CD4-positive, CD25-positive, alpha-beta regulatory T cell (primary cell): ENCODE data around the gene LRRIQ3. TPM values are rescaled to one million over a fixed set of nuclear protein-coding genes. Genes with fewer than 3 reads are reported as not detected.
A peak's percentile ranks its signal among the peaks of the same experiment; 100 is the strongest.

Experiments
- ATAC-seq, 2 donors: fragments of 150-1000 bp; cut with Tn5 transposase; one replicate each; pipeline ENCODE4 v1.10.0; 2021; ENCODE audit warnings: low read depth in 2 of 2, moderate number of reproducible peaks in 2 of 2, moderate library complexity in 1 of 2
- DNase-seq, 3 donors: peaks; one replicate each; pipeline versions ENCODE4 v3.0.0 to v3.0.0-alpha.2; 2012 to 2022; ENCODE audit warnings: mixed read lengths in 1 of 3
- H3K27ac ChIP-seq: one replicate; pipeline ENCODE4 v1.7.0; 2013; ENCODE audit warnings: mild to moderate bottlenecking, low read length; ENCODE audit not compliant: insufficient read depth, poor library complexity, severe bottlenecking
- H3K27me3 ChIP-seq: one replicate; pipeline ENCODE4 v1.7.0; 2013; ENCODE audit warnings: low read length; ENCODE audit not compliant: control insufficient read depth, insufficient read depth
- H3K36me3 ChIP-seq: one replicate; pipeline ENCODE4 v1.7.0; 2013; ENCODE audit warnings: mild to moderate bottlenecking, low read length, moderate library complexity; ENCODE audit not compliant: control insufficient read depth, insufficient read depth
- H3K4me1 ChIP-seq: 2 replicates; pipeline ENCODE4 v1.7.0; 2013; ENCODE audit warnings: mild to moderate bottlenecking, low read length; ENCODE audit not compliant: insufficient read depth, control insufficient read depth, poor library complexity, severe bottlenecking
- H3K4me3 ChIP-seq: one replicate; pipeline ENCODE4 v1.7.0; 2013; ENCODE audit warnings: low read depth, mild to moderate bottlenecking, low read length, moderate library complexity
- H3K9me3 ChIP-seq, 2 experiments: 1 replicate in 1 of 2; 2 replicates in 1 of 2; pipeline ENCODE4 v1.7.0; 2013; ENCODE audit warnings: low read length in 2 of 2, mild to moderate bottlenecking in 1 of 2, moderate library complexity in 1 of 2; ENCODE audit not compliant: control insufficient read depth in 2 of 2
- H3K27ac Mint-ChIP-seq, 3 donors: one replicate each; pipeline ENCODE4 v1.8.0; 2020 to 2022; ENCODE audit warnings: mild to moderate bottlenecking in 3 of 3, mixed read lengths in 3 of 3, moderate library complexity in 2 of 3
- H3K27me3 Mint-ChIP-seq: one replicate; pipeline ENCODE4 v1.8.0; 2022; ENCODE audit warnings: mild to moderate bottlenecking, mixed read lengths
- H3K36me3 Mint-ChIP-seq: one replicate; pipeline ENCODE4 v1.8.0; 2020; ENCODE audit warnings: mixed read lengths
- H3K4me1 Mint-ChIP-seq, 4 donors: one replicate each; pipeline ENCODE4 v1.8.0; 2020 to 2022; ENCODE audit warnings: mixed read lengths in 4 of 4, mild to moderate bottlenecking in 1 of 4
- H3K4me3 Mint-ChIP-seq, 4 donors: one replicate each; pipeline ENCODE4 v1.8.0; 2020 to 2022; ENCODE audit warnings: mild to moderate bottlenecking in 4 of 4, mixed read lengths in 4 of 4, moderate library complexity in 3 of 4
- H3K9me3 Mint-ChIP-seq, 7 donors: one replicate each; pipeline ENCODE4 v1.8.0; 2020 to 2022; ENCODE audit warnings: mixed read lengths in 7 of 7, mild to moderate bottlenecking in 3 of 7, moderate library complexity in 2 of 7
- polyA plus RNA-seq, 4 donors: library from polyadenylated mRNA; unstranded; fragments of 300-500 nt; fragmentation: Illumina TruSeq; gene quantifications; one replicate each; pipeline ENCODE4 v1.2.3, GENCODE V29; 2021
- total RNA-seq: library from RNA; stranded (reverse); gene quantifications from one replicate; pipeline ENCODE4 v1.2.3, GENCODE V29; 2022

The LRRIQ3 gene
- total and polyA plus RNA-seq, 5 donors from 2014 or later: 0.44 to 3.3 (median 1.8) TPM

DNA sequence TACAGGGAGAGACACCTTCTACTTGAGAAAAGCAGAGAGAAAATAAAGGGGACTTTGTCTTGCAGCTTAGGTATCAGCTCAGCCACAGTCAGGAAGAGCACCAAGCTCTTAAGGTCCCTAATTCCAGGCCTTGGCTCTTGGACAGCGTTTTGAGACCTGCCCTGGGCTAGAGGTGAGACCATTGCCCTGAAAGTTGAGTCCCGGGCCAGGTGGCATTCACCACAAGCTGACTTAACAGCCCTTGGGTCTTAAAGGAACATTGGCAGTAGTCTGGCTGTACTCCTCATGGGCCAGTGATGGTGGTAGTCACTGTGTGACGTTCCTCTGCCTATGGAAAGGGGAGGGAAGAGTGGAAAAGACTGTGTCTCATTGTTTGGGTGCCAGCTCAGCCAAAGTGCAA, 25.5 kb upstream of the LRRIQ3 start:
- Histone ChIP-seq H3K36me3 (no peaks in the 10 kb centered on the region), H3K4me1 (no peaks in the 10 kb centered on the region), H3K4me3 (no peak overlapping the region), H3K27me3 (no peaks in the 10 kb centered on the region), H3K9me3 (peaks cover 9 to 31% of the 10 kb centered on the region in 2 experiments), H3K27ac (no peak overlapping the region)
- peaks cover 21% of the 10 kb centered on the region for H3K36me3 Mint-ChIP-seq
- ATAC-seq: no peak
- H3K9me3 Mint-ChIP-seq: peaks cover 4 to 52% (median 8%) of the 10 kb centered on the region in 7 donors
- H3K4me3 Mint-ChIP-seq: no peak overlapping the region
- no peaks in the 10 kb centered on the region for H3K27me3 Mint-ChIP-seq
- no peak overlapping the region for H3K27ac Mint-ChIP-seq
- H3K4me1 Mint-ChIP-seq: peaks cover 0 to 2% (median 0%) of the 10 kb centered on the region in 4 donors
- no peak for DNase-seq

DNA sequence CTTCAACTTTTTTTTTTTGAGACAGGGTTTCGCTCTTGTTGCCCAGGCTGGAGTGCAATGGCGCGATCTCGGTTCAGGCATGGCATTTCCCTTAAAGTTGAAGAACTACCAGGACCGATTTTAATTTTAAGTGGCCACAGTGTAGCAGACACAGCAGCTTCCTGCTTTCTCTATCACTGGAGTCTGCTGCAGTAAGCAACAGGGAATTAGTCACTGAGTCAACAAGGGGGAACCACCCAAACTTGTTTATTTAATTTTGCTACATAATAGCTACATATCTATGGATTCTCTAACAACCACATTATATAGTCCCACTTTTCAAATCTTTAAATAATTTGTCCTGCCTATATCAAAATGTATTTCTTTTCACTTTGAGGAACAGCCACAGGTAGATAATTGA, 24.7 kb upstream of the LRRIQ3 start:
- Mint-ChIP-seq H3K4me1 (peaks cover 0 to 2% (median 0%) of the 10 kb centered on the region in 4 donors), H3K27me3 (no peaks in the 10 kb centered on the region), H3K36me3 (peaks cover 21% of the 10 kb centered on the region), H3K4me3 (no peak overlapping the region), H3K9me3 (peaks cover 4 to 48% (median 8%) of the 10 kb centered on the region in 7 donors), H3K27ac (no peak overlapping the region)
- peaks cover 9 to 26% of the 10 kb centered on the region in 2 experiments for H3K9me3 ChIP-seq
- no peaks in the 10 kb centered on the region for H3K36me3 ChIP-seq
- H3K27me3 ChIP-seq: no peaks in the 10 kb centered on the region
- H3K27ac ChIP-seq: no peak overlapping the region
- ATAC-seq: no peak
- H3K4me3 ChIP-seq: no peak overlapping the region
- no peaks in the 10 kb centered on the region for H3K4me1 ChIP-seq
- no peak for DNase-seq

- no peak overlapping the region for H3K27ac Mint-ChIP-seq
- H3K4me3 Mint-ChIP-seq: no peak overlapping the region
- H3K27me3 Mint-ChIP-seq: no peaks in the 10 kb centered on the region
- Histone ChIP-seq H3K27me3 (no peaks in the 10 kb centered on the region), H3K27ac (no peak overlapping the region), H3K9me3 (no peaks in the 10 kb centered on the region), H3K4me1 (no peaks in the 10 kb centered on the region), H3K36me3 (no peaks in the 10 kb centered on the region), H3K4me3 (no peak overlapping the region)
- H3K9me3 Mint-ChIP-seq: peaks cover 0 to 4% (median 0%) of the 10 kb centered on the region in 7 donors
- peaks cover 3% of the 10 kb centered on the region for H3K36me3 Mint-ChIP-seq
- H3K4me1 Mint-ChIP-seq: peaks cover 0 to 3% (median 2%) of the 10 kb centered on the region in 4 donors
- no peak for DNase-seq
- ATAC-seq: no peak
Measured at GRCh38 chr1:74215229-74215628, 17.3 kb upstream of the LRRIQ3 start.

DNA sequence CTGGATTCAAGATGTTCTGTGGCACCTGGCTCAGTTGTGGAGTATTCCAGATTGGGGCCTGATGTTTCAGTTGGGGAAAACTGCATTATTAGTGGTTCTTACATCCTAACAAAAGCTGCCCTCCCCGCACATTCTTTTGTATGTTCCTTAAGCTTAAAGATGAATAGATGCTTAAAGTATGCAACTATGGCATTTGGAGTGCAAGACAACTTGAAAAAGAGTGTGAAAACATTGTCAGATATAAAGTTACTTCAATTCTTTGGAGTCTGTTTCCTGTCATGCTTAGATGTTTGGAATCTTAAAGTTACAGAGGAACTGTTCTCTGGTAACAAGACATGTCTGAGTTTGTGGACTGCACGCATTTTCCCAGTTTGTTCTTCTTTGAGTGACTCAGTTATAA, 7.3 kb upstream of the LRRIQ3 start:
- Mint-ChIP-seq H3K4me1 (peaks cover 0 to 17% (median 8%) of the 10 kb centered on the region in 4 donors), H3K4me3 (no peak overlapping the region), H3K27ac (no peak overlapping the region), H3K9me3 (peaks cover 0 to under 1% (median 0%) of the 10 kb centered on the region in 7 donors), H3K36me3 (peaks cover 38% of the 10 kb centered on the region), H3K27me3 (no peaks in the 10 kb centered on the region)
- no peaks in the 10 kb centered on the region for H3K4me1 ChIP-seq
- no peak overlapping the region for H3K27ac ChIP-seq
- no peak overlapping the region for H3K4me3 ChIP-seq
- H3K9me3 ChIP-seq: no peaks in the 10 kb centered on the region
- peaks cover 16% of the 10 kb centered on the region for H3K36me3 ChIP-seq
- DNase-seq (no peak), ATAC-seq (no peak)
- H3K27me3 ChIP-seq: no peaks in the 10 kb centered on the region

DNA sequence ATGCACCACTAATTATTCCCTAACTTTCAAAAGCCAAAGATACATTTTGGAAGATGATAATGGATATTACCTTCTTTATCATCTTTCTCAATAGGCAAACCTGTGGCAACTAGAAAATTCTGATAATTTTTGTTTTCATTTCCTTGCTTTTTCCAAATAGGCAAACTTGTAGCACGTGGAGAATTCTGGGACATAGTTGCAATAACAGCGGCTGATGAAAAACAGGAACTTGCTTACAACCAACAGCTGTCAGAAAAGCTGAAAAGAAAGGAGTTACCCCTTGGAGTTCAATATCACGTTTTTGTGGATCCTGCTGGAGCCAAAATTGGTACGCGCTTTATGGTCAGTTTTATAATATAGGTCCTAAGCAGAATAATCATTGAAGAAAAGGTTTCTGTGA, 1.5 kb upstream of the LRRIQ3 start:
- Mint-ChIP-seq H3K27ac (peak overlapping the region in 1 of 3 donors; percentile 15), H3K36me3 (peaks cover 16% of the 10 kb centered on the region)

DNA sequence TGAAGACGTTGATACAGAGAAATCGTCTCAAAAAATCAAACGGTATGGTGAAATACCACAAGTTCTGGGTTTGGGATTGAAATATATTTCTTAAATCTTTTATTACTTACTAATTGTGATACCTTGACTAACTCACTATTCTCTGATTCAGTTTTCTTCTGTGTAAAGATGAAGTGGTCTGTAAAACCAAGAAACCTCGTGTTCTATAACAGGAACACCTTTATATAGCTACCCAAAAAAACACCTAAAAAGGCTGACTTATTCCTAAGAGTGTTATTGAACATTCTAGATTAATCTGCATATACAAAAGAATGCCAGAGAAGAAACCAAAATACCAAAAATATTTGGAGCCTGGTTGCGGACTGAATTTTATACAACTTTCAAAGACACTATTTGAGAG, 721 bp downstream of the LRRIQ3 start:
- peak overlapping the region; percentile 93 to 98 (median 95) for H3K4me3 Mint-ChIP-seq
- DNase-seq (no peak), ATAC-seq (no peak)
- Histone ChIP-seq H3K27ac (peak overlapping the region; percentile 83), H3K36me3 (peaks cover 4% of the 10 kb centered on the region), H3K9me3 (no peaks in the 10 kb centered on the region), H3K4me1 (peaks cover 18% of the 10 kb centered on the region), H3K4me3 (peak overlapping the region; percentile 87), H3K27me3 (no peaks in the 10 kb centered on the region)
- H3K27me3 Mint-ChIP-seq: peaks cover 3% of the 10 kb centered on the region
- peaks cover 13% of the 10 kb centered on the region for H3K36me3 Mint-ChIP-seq
- no peaks in the 10 kb centered on the region for H3K9me3 Mint-ChIP-seq
- peak overlapping the region; percentile 92 to 98 (median 95) for H3K27ac Mint-ChIP-seq
- H3K4me1 Mint-ChIP-seq: peaks cover 19 to 53% (median 28%) of the 10 kb centered on the region in 4 donors

More for the DNA sequence above, 1.5 kb upstream of the LRRIQ3 start:
- Histone ChIP-seq H3K4me3 (peak overlapping the region; percentile 87), H3K36me3 (peaks cover 9% of the 10 kb centered on the region), H3K4me1 (peaks cover 18% of the 10 kb centered on the region), H3K27ac (no peak overlapping the region), H3K9me3 (no peaks in the 10 kb centered on the region), H3K27me3 (no peaks in the 10 kb centered on the region)
- H3K27me3 Mint-ChIP-seq: no peaks in the 10 kb centered on the region
- ATAC-seq: no peak
- peak overlapping the region; percentile 93 to 98 (median 95) for H3K4me3 Mint-ChIP-seq
- H3K9me3 Mint-ChIP-seq: no peaks in the 10 kb centered on the region
- H3K4me1 Mint-ChIP-seq: peaks cover 20 to 53% (median 28%) of the 10 kb centered on the region in 4 donors
- DNase-seq: no peak

GRCh38 chr1:74195339-74195738, 2.6 kb downstream of the LRRIQ3 start:
- no peak overlapping the region for H3K4me3 Mint-ChIP-seq
- Histone ChIP-seq H3K4me3 (no peak overlapping the region), H3K27me3 (no peaks in the 10 kb centered on the region), H3K4me1 (peaks cover 18% of the 10 kb centered on the region), H3K27ac (no peak overlapping the region), H3K36me3 (no peaks in the 10 kb centered on the region), H3K9me3 (no peaks in the 10 kb centered on the region)
- ATAC-seq: no peak
- no peak overlapping the region for H3K27ac Mint-ChIP-seq
- H3K4me1 Mint-ChIP-seq: peaks cover 16 to 42% (median 30%) of the 10 kb centered on the region in 4 donors
- no peak for DNase-seq
- H3K36me3 Mint-ChIP-seq: peaks cover 4% of the 10 kb centered on the region
- H3K9me3 Mint-ChIP-seq: peaks cover 0 to 4% (median 0%) of the 10 kb centered on the region in 7 donors
- H3K27me3 Mint-ChIP-seq: peaks cover 5% of the 10 kb centered on the region

DNA sequence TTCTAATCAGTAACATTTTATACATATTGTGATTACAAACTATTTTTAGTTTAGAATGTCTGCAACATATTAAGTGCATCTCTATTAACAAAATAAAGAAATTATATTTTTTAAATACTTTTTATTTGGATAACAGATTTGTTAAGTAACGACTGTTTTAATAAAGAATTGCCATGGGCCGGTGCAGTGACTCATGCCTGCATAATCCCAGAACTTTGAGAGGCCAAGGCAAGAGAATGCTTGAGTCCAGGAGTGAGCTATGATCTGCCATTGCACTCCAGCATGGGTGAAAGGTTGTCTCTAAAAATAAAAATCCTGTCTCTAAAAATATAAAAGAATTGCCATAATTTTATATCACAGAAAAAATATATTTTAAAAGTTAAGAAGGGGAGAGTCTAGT, 4.1 kb downstream of the LRRIQ3 start:
- no peaks in the 10 kb centered on the region for H3K9me3 ChIP-seq
- no peak overlapping the region for H3K27ac Mint-ChIP-seq
- peaks cover 7 to 28% (median 21%) of the 10 kb centered on the region in 4 donors for H3K4me1 Mint-ChIP-seq
- DNase-seq (no peak), ATAC-seq (no peak)
- peaks cover 5% of the 10 kb centered on the region for H3K27me3 Mint-ChIP-seq
- no peak overlapping the region for H3K4me3 ChIP-seq
- H3K27ac ChIP-seq: no peak overlapping the region
- H3K4me3 Mint-ChIP-seq: no peak overlapping the region
- H3K27me3 ChIP-seq: no peaks in the 10 kb centered on the region
- no peaks in the 10 kb centered on the region for H3K36me3 ChIP-seq
- peaks cover 15% of the 10 kb centered on the region for H3K4me1 ChIP-seq
- H3K9me3 Mint-ChIP-seq: peaks cover 0 to 6% (median 0%) of the 10 kb centered on the region in 7 donors
- no peaks in the 10 kb centered on the region for H3K36me3 Mint-ChIP-seq
